Activated CD4-positive, alpha-beta T cell treated with anti-CD3 and anti-CD28 coated beads, Interleukin-2, amount 50 U/mL, for 48 hours (primary cell): Measurements from ENCODE around the gene ZBTB38.
A peak's percentile ranks its signal among the peaks of the same experiment; 100 is the strongest.

Experiments
- DNase-seq, 2 experiments: peaks; one replicate each; pipeline ENCODE4 v3.0.0-alpha.2; 2020

ZBTB38 gene, protein sequence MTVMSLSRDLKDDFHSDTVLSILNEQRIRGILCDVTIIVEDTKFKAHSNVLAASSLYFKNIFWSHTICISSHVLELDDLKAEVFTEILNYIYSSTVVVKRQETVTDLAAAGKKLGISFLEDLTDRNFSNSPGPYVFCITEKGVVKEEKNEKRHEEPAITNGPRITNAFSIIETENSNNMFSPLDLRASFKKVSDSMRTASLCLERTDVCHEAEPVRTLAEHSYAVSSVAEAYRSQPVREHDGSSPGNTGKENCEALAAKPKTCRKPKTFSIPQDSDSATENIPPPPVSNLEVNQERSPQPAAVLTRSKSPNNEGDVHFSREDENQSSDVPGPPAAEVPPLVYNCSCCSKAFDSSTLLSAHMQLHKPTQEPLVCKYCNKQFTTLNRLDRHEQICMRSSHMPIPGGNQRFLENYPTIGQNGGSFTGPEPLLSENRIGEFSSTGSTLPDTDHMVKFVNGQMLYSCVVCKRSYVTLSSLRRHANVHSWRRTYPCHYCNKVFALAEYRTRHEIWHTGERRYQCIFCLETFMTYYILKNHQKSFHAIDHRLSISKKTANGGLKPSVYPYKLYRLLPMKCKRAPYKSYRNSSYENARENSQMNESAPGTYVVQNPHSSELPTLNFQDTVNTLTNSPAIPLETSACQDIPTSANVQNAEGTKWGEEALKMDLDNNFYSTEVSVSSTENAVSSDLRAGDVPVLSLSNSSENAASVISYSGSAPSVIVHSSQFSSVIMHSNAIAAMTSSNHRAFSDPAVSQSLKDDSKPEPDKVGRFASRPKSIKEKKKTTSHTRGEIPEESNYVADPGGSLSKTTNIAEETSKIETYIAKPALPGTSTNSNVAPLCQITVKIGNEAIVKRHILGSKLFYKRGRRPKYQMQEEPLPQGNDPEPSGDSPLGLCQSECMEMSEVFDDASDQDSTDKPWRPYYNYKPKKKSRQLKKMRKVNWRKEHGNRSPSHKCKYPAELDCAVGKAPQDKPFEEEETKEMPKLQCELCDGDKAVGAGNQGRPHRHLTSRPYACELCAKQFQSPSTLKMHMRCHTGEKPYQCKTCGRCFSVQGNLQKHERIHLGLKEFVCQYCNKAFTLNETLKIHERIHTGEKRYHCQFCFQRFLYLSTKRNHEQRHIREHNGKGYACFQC (N-terminal part only)

GRCh38 chr3:141368062-141368924 is at the start of gene ZBTB38:
ZBTB38 (plus strand) TSS chr3:141368504; CDS start chr3:141442389, 73,885 bp downstream.
- DNase-seq = no peak

DNA sequence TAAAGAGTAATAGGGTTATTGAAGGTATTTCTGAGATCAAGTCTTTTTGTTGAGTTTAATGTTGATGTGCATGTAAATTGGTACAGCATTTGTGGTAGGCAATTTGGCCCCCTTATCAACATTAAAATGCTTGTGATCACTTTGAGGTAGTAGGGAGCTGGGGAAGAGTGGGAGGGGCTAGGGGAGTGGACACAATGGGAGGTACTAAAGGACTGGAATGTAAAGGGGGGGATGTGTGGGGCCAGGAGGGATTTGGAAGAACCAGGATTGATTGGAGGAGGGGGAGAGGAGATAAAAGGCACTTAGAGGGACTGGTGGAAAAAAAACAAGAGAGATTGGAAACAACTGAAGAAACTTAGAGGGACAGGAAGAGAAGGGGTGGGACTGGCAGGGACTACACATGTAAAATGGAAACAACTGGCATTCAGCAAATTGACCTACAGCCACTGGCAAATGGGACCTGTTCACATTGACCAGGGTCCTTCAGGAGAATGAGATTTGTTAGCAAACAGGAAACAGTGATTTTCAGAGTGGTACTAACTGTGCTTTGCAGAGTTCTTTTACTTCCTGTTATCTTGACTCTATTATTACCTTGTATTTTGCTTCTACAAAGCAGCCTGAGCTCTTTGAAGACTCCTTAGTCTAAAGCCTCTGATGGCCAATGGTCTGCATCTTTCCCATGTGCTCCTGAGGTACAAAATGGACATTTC is 47.8 kb upstream of the ZBTB38 start:
- no peak for DNase-seq

DNA sequence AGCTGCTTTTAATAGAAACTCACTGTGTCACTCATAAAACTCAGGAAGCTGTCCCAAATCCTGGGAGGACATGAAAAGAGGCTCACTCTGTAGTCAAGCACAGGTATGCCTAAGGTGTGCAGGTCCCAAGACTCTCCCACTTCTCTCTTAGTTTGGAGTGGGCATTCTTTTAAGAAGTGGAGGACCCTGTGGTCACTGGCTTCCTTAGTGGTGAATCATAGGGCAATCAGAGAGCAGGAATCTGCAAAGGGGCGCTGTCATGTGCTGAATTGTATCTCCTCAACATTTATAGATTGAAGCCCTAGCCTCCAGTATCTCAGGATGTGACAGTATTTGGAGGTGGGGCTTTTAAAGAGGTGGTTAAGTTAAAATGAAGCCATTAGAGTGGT is 47.2 kb upstream of the ZBTB38 start:
- DNase-seq = no peak

DNA sequence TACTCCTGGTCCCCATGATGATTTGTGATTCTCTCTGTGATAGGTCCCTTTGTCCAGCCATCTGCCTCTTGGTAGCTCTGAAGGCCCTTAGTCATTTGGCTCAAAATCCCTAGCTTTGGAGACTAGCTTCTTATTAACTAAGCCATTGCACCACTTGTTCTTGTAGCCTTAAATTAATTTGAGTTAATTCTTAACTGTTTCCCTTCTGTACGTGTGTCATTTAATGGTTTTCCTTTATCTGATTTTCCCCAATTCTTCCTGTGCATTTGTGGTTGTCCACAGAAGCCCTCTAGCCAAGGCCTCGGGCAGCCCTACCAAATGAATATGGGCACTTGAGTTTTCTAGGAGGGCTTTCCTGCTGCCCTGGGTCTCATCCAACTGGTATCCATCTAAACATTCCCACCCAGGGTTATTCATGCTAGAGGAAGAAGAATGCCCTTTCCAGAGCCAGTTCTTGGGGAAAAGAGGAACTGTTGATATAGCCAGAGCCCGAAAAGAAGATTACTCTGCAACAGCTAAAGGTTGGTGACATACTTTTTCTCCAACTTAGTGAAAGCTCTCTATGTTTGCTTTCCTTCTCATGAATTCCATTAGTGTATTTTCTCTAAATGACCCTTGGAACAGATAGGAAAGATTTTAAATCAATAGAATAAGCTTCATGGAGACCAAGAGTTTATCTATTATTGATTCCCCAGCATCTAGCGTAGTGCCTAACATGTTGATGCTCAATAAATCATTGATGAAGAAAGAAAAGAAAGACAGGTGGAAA is 44.2 kb upstream of the ZBTB38 start:
- no peak for DNase-seq

DNA sequence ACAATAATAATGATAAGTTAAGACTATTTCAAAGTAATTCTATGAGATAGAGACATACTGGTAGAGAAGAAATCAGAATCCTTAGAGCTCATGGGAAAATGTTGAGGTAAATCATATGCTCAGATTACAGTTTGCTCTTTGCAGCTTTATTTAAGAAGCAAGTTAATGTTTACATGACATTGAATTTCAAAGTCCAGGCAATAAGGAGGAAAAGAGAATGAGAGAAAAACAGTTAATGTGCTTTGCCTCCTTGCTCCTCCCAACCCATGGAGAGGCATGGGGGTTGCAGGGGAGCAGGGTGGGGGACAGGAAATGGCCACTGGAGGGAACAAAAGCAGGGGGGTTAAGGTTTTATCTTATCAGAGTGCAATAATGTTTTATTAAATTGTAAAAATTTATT is 42.2 kb upstream of the ZBTB38 start:
- DNase-seq = no peak

DNA sequence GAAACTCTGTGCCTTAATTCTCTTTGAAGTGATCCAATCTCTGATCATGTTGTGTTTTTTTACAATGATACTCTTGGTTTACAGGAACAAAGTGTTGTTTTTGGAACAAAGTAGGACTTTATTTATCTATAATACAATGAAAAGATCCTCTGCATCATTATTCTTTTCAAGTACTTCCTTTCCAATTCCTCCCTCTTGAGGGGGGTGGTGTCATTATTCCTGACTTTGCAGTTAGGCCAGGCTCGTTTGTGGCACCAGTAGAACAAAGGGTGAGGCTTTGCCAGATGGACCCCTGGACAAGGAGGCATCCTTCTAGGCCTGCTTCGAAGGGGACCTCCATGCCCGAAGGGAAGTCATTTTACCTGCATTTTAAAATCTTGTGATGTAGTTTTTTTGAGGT is 41.7 kb upstream of the ZBTB38 start:
- DNase-seq = no peak

GRCh38 chr3:141328286-141329166 is 39.8 kb upstream of the ZBTB38 start:
- DNase-seq = peak in 1 of 2 experiments; percentile 21

DNA sequence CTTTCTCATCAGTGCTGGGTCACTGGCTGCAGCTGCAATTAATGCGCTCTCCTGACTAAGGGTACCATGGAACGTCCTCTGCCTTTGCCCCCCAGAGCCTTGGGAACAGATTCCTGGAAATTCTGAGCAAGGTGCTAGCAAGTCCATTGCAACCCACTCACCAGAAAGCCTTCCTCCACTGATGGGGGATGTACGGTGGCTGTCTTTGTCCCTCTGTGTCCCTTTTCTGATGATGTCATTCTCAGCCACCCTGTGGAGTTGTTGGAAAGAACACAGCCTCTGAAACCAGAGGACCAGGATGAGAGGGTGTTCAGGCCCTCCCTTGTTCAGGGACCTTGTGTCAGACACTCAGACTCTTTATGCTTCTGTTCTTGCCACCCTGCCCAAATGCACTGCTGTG is 38.1 kb upstream of the ZBTB38 start:
- DNase-seq = no peak

DNA sequence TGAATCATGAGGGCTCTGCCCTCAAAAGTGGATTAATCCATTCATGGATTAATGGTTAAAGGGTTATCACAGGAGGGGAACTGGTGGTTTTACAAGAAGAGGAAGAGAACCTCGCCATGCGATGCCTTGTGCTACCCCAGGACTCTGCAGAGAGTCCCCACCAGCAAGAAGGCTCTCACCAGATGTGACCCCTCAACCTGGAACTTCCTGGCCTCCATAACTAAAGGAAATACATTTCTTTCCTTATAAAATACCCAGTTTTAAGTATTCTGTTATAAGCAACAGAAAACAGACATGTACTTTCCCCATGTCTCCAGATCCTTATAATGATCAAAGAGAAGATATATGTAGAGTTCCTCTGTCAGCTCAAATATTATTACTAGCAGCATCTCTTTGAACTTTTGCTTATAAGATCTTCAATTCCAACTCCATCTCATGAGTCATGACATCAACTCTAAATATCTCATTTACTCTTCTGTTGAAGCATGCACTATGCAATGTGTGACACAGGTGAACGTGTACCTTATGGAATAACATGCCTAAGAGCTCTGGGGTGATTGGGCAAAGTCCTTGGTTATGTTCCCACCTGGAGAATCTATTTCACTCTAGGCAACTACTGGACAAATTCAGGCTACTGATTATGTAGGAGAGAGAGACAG is 37.5 kb upstream of the ZBTB38 start:
- DNase-seq = no peak

DNA sequence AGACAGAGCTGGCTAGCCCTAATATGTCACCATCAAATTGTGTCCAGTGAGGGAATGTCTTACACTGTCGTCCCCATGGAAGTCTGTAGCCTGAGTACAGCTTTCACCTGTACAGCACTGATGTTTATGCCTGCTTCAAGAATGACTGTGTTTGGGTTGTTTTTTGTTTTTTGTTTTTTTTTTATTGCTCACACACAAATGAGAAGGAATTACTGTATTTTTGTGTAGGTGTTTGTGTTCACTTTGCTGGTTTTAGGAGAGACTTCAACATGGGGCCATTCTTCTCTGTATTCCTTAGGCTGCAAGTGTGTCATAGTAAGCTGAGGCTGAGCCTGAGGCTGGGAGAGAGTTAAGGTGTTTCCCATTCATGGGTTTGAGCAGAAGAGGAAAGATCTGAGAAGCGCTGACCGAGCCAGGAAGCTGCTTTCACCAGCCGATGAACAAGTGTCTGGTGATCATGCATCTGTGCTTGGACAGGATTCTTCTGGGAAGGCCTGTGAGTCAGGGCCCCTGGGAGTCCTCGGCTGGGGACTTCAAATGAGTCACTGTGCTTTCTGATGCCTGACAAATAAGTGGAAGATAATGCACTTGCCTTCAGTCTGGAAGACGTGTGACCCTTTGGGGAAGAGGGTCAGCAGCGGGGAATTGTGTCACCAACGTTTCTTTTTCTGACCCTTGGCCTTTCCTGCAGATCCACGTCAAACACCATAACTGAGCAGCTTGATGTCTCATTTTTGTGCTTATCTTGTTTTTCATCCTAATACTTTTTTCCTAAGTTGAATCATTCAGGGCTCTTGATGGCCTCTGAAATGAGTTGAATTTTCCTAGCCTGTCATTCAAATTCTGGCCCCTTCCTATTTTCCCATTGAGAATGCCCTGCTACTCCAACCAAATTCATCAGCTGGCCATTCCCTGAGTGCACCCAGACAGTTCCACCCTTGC is 36.7 kb upstream of the ZBTB38 start:
- peak in 1 of 2 experiments; percentile 15 for DNase-seq

- DNase-seq = no peak
Measured at GRCh38 chr3:141332416-141332815, 35.9 kb upstream of the ZBTB38 start.

DNA sequence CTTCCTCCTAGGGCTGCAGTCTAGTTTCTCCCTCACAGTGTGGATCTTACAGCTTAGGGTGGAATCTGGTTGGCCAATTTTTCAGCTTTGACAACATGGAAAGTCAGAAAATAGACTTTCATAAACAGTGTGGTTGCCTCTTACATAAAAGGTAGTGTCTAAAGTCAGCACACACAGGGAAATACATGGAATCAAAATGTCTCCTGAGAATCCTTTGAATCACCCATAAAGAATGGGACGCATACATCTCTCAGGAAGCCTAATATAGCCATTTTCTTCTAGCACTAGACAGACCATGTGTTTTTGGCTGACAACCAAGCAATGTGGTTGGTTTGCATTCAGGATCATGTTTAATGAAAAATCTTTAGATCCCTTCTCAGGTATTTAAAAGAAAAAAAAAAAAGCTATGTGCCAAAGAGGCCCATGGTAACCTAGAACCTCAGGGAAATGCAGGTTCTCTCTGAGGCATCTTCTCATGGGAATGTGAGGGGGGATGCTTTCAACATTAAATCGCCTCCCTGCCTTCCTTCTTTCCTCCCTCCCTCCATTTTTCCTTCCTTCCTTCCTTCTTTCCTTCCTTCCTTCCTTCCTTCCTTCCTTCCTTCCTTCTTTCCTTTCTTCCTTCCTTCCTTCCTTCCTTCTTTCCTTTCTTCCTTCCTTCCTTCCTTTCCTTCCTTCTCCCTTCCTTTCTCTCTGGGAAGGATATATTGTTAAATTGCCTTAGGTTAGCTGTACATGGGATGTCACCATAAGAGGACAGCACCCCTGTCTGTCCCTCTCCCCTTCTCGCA is 34.3 kb upstream of the ZBTB38 start:
- no peak for DNase-seq

GRCh38 chr3:141334627-141335250 is 33.6 kb upstream of the ZBTB38 start:
- DNase-seq = no peak

GRCh38 chr3:141335531-141336061 is 32.7 kb upstream of the ZBTB38 start:
- no peak for DNase-seq

- no peak for DNase-seq
Measured at GRCh38 chr3:141336672-141337522, 31.4 kb upstream of the ZBTB38 start.

DNA sequence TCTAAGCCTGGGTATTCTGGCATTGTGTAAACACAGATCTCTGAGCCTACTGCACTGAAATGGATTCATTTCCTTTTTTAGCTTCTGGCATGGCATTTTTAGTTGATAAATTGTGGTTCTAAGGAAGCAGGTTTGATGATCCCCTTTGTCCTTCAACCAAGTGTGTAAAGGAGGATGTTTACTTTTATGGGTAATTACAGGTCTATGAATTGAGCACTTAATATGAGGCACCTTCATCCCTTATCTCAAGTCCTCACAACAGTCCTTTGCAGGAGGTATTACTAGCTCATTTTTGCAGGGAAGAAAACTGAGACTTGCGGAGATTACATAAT is 30.8 kb upstream of the ZBTB38 start:
- no peak for DNase-seq
